Measurements from ENCODE around the gene TMOD1.

DNA sequence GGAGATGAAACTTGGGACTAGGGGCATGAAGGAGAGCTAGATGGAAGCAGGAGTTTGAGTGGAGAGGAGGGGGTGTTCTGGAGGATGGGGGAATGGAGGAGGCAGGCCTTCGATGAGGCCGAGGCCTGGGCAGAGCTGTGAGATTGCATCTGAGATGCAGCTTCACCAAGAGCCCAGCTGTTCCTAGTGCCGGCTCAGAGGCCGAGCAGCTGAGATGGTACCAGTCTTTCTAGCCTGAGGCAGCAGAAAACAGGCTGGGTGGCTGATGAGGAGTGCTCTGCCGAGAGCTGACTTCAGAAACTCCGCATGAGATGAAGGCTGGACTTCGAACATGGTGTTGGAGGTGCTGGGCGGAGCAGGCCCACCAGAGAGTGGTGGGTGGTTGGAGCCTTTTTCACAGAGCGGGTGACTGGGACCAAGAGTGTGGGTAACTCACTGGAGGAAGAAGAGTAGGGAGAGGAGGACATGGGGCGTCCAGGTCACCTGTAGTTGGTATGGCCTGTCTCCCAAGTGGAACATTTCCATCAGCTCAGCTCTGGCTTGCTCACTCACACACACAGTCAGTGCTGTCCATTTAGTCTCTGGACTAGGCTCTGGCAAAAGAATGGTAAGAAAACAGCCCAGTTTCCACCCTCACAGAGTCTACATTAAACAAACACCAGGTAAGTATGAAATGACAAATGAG is 54.7 kb downstream of the TMOD1 start:
- no peak for TF ChIP-seq POLR2A (conservative IDR thresholded peaks at IDR 0.05)
- TF ChIP-seq ZNF707 (CRISPR knock-in tag; conservative IDR thresholded peaks at IDR 0.05) = no peak
- TF ChIP-seq, protein P1, sequence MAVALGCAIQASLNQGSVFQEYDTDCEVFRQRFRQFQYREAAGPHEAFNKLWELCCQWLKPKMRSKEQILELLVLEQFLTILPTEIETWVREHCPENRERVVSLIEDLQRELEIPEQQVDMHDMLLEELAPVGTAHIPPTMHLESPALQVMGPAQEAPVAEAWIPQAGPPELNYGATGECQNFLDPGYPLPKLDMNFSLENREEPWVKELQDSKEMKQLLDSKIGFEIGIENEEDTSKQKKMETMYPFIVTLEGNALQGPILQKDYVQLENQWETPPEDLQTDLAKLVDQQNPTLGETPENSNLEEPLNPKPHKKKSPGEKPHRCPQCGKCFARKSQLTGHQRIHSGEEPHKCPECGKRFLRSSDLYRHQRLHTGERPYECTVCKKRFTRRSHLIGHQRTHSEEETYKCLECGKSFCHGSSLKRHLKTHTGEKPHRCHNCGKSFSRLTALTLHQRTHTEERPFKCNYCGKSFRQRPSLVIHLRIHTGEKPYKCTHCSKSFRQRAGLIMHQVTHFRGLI (CRISPR knock-in tag; IDR thresholded peaks at IDR 0.05) = no peak

Data from K562 (cell line).